T-cell (primary cell): Measurements from ENCODE around the gene VPS51. TPM values are rescaled to one million over a fixed set of nuclear protein-coding genes. Genes with fewer than 3 reads are reported as not detected.
A peak's percentile ranks its signal among the peaks of the same experiment; 100 is the strongest.
"Not testable (repeated sequence)": the region's sequence is repeated elsewhere in the genome, so short reads cannot be mapped to it uniquely, and the experiment has no call there.

Source experiments
- ATAC-seq, 4 experiments: fragments of 200-7000 bp in 3 of 4; fragments of 150-1000 bp in 1 of 4; cut with Tn5 transposase; replicated peaks in 1 of 4; 1 replicate in 3 of 4; 2 replicates in 1 of 4; pipeline ENCODE4 v1.10.0; 2021; ENCODE audit warnings: moderate library complexity in 3 of 4, mild to moderate bottlenecking in 2 of 4, moderate number of reproducible peaks in 1 of 4
- CTCF ChIA-PET, 2 donors: fragments of 300-600 bp; sonication (Branson Sonifier 250); formaldehyde crosslinking; loops; one replicate each; lab custom pipeline; 2022; ENCODE audit warnings: antibody characterized with exemption in 2 of 2; lab: Charles Lee
- POLR2A ChIA-PET, 2 donors: fragments of 300-600 bp; sonication (Branson Sonifier 250); formaldehyde crosslinking; loops; one replicate each; lab custom pipeline; 2022; ENCODE audit warnings: antibody characterized with exemption in 2 of 2; lab: Charles Lee
- DNase-seq, 35 experiments: peaks; one replicate each; pipeline versions ENCODE4 v3.0.0 to v3.0.0-alpha.2; 2013 to 2023
- H3K27ac ChIP-seq: one replicate; pipeline ENCODE4 v1.5.1; 2013; ENCODE audit warnings: low read length
- H3K27me3 ChIP-seq, 2 experiments: replicated peaks in 1 of 2; 1 replicate in 1 of 2; 2 replicates in 1 of 2; pipeline versions ENCODE4 v1.6.1 to v1.7.0; 2013; ENCODE audit warnings: low read length in 1 of 2, mixed read lengths in 1 of 2; ENCODE audit not compliant: control insufficient read depth in 2 of 2, insufficient read depth in 2 of 2; ENCODE audit errors: extremely low read depth in 1 of 2
- H3K36me3 ChIP-seq, 2 donors: 1 replicate in 1 of 2; 2 replicates in 1 of 2; pipeline versions ENCODE4 v1.6.1 to v1.7.0; 2013; ENCODE audit warnings: low read length in 1 of 2; ENCODE audit not compliant: control insufficient read depth in 2 of 2, insufficient read depth in 1 of 2; ENCODE audit errors: extremely low read depth in 1 of 2
- H3K4me1 ChIP-seq, 2 experiments: 1 replicate in 1 of 2; 2 replicates in 1 of 2; pipeline versions ENCODE4 v1.6.1 to v1.7.0; 2013; ENCODE audit warnings: low read length in 2 of 2, mixed read lengths in 1 of 2; ENCODE audit not compliant: insufficient read depth in 2 of 2, control insufficient read depth in 1 of 2; ENCODE audit errors: extremely low read depth in 1 of 2
- H3K4me3 ChIP-seq, 2 donors: 1 replicate in 1 of 2; 2 replicates in 1 of 2; pipeline versions ENCODE4 v1.5.1 to v1.7.0; 2013; ENCODE audit warnings: mild to moderate bottlenecking in 2 of 2, low read length in 1 of 2, moderate library complexity in 1 of 2; ENCODE audit not compliant: control insufficient read depth in 1 of 2; ENCODE audit errors: extremely low read depth in 1 of 2
- H3K9me3 ChIP-seq: 2 replicates; pipeline ENCODE4 v1.7.0; 2013
- H3K27ac Mint-ChIP-seq, 2 donors: one replicate each; pipeline ENCODE4 v1.8.0; 2020 to 2021; ENCODE audit warnings: mild to moderate bottlenecking in 2 of 2, mixed read lengths in 2 of 2
- H3K27me3 Mint-ChIP-seq, 2 donors: one replicate each; pipeline ENCODE4 v1.8.0; 2021 to 2022; ENCODE audit warnings: mixed read lengths in 2 of 2
- H3K36me3 Mint-ChIP-seq: one replicate; pipeline ENCODE4 v1.8.0; 2021; ENCODE audit warnings: mixed read lengths
- H3K4me1 Mint-ChIP-seq, 3 donors: one replicate each; pipeline ENCODE4 v1.8.0; 2020 to 2022; ENCODE audit warnings: mixed read lengths in 3 of 3, mild to moderate bottlenecking in 1 of 3
- H3K4me3 Mint-ChIP-seq, 3 donors: one replicate each; pipeline ENCODE4 v1.8.0; 2020 to 2022; ENCODE audit warnings: mild to moderate bottlenecking in 3 of 3, mixed read lengths in 3 of 3, moderate library complexity in 3 of 3
- H3K9me3 Mint-ChIP-seq, 3 donors: one replicate each; pipeline ENCODE4 v1.8.0; 2020 to 2022; ENCODE audit warnings: mixed read lengths in 3 of 3
- WGBS: methylation state at CpG from one replicate; pipeline ENCODE4 v1.1.5; 2013; ENCODE audit warnings: missing lambda C conversion rate; ENCODE audit not compliant: insufficient coverage; 5-methylcytosine and 5-hydroxymethylcytosine counted together
- total RNA-seq, 35 experiments: library from RNA in 6 of 35; stranded (reverse) in 6 of 35; fragments of 120-200 nt in 1 of 35; gene quantifications; one replicate each; pipeline versions ENCODE4 v1.2.1 to v1.2.4 and lab custom pipeline; 2013 to 2026

The VPS51 gene
- total RNA-seq, 5 donors from 2014 or later (not counting 1 experiment from before 2014, with no cell fraction given) = 210 to 303 (median 263) TPM

DNA sequence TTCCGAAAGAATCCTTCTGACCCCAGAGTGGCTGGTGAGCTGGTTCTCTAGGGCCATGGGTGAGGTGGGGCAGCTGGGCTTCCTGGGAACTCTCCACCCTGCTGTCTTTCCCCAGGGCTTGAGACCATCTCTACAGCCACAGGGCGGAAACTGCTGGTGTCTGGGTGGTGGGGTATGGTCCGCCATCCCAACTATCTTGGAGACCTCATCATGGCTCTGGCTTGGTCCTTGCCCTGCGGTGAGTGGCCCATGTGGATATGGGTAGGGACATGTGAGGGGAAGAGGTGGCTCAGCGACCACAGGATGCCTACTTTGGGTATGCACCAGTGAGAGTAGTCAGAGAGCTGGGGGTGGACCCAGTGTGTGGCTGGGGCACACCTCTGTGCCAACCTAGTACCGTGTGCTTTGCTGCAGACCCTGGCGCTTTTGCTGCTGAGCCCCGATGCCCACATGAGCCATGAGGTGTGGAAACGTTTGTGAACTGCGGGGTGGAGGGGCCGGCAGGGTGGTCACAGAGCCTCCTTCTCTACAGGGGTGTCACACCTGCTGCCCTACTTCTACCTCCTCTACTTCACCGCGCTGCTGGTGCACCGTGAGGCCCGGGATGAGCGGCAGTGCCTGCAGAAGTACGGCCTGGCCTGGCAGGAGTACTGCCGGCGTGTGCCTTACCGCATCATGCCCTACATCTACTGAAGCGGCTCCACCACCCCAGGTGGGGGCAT is 19.5 kb downstream of the VPS51 start:
- H3K36me3 Mint-ChIP-seq = peaks cover 21% of the 10 kb centered on the region
- no peaks in the 10 kb centered on the region for H3K9me3 Mint-ChIP-seq
- H3K4me3 Mint-ChIP-seq = peak overlapping the region; percentile 39 to 87 (median 86)
- H3K27me3 Mint-ChIP-seq = no peaks in the 10 kb centered on the region
- no peak overlapping the region for H3K27ac ChIP-seq
- H3K27me3 ChIP-seq = no peaks in the 10 kb centered on the region
- 96% methylated on average over 15 of the region's 21 CpGs for WGBS
- ATAC-seq = no peak
- CTCF ChIA-PET = no interaction called here
- H3K9me3 ChIP-seq = no peaks in the 10 kb centered on the region
- POLR2A ChIA-PET = no interaction called here
- peaks cover 41 to 71% (median 62%) of the 10 kb centered on the region in 3 donors for H3K4me1 Mint-ChIP-seq
- peak overlapping the region; percentile 49 to 92 for H3K27ac Mint-ChIP-seq
- peaks cover 14 to 64% of the 10 kb centered on the region in 2 experiments for H3K4me1 ChIP-seq
- H3K36me3 ChIP-seq = peaks cover 0 to 38% of the 10 kb centered on the region in 2 donors
- no peak for DNase-seq
- H3K4me3 ChIP-seq = no peak overlapping the region

DNA sequence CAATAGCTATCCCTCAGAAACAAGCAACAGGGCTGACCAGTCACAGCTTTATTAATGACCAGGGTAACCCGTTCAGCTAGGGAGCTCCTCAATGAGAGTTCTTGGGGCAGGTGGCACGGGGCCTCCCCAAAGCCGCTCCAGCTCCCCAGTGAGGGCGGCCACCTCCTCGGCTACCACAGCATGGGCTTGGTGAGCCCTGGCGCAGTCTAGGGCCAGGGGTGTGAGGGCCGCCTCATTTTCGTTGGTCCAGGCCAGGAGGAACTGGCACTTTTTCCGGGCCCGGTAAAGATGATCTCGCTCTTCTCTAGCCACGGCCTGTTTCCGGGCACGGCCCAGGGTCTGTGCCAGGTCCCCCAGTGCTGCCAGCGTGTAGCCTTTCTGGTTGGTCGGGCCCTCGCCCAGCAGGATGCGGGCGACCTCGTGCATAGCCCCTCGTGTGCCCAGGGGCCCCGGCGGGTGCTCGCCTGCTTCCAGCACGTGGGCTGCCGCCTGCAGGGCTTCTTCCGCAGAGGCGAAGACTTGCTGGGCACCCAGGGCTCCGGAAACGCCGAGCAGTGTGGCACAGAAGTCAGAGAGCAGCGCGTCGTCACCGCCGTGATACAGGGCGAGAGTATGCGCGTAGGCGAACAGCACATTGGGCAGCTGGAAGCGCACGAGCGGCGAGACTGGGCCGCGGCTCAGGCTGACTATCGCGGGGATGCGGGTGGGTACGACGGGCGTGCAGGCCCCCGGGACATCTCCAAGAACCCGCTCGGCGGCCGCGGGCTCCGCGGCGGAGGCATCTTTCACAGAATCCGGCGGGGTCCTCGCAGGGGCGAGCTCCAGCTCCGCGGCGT is 20.6 kb downstream of the VPS51 start:
- Histone ChIP-seq H3K27me3 (no peaks in the 10 kb centered on the region), H3K27ac (peak overlapping the region; percentile 83), H3K36me3 (peaks cover 0 to 45% of the 10 kb centered on the region in 2 donors), H3K4me3 (peak overlapping the region; percentile 73 to 80), H3K4me1 (peaks cover 19 to 64% of the 10 kb centered on the region in 2 experiments), H3K9me3 (no peaks in the 10 kb centered on the region)
- Mint-ChIP-seq H3K9me3 (no peaks in the 10 kb centered on the region), H3K4me1 (peaks cover 38 to 69% (median 61%) of the 10 kb centered on the region in 3 donors), H3K36me3 (peaks cover 29% of the 10 kb centered on the region), H3K27me3 (no peaks in the 10 kb centered on the region), H3K4me3 (peak overlapping the region; percentile 86 to 87 (median 86)), H3K27ac (peak overlapping the region; percentile 90 to 92)
- ChIA-PET CTCF (no interaction called here), POLR2A (interaction anchor here in 1 of 2 donors (1.7 kb wide), 1 partner anchor 19 kb away, joined by 4 read pairs; no protein-coding TSS in a partner anchor)
- ATAC-seq = peak; percentile 10 to 21 (median 14)
- 17% methylated on average over 68 of the region's 68 CpGs for WGBS
- peak in 33 of 35 experiments; percentile 37 to 75 (median 63) for DNase-seq

DNA sequence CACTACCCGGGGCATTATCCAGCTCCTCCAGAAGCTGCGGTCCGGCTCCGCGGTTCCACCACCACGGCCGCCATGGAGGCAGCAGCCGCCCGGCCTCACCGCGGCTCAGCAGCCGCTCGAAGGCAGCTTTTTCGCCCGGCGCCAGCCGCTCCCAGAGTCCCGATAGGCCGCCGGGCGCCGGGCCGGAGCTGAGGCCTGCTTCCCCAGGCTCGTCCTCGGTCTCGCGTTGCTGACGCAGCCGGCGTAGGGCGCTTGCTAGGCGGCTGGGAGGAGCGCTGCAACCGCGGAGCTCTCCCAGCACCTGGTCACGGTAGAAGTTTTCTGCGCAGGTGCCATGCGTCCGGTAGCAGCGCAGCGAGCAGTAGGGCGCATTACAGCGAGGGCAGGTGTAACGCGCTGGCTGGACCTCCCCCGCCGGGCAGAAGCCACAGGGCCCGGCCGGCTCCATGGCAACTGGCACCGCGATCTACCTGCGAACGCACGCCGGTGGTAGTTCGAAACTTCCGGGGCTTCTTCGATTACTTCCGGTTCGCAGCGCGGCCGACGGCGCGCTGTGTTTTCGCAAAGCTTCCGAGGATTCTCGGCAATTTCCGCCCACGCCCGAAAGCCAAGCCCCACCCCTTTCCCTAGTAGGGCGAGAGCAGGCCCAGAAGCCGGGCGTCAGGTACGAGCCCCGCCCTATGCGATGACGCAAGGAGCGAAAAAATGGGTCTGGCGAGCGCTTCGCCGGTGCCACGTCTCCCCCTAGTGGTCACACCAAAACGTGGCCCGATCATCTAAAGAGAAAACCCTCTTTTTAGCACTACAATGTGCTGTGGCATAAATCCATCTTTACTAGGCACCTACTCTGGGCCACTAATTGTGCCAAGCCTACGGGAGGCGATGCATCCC is 21.4 kb downstream of the VPS51 start, which contains the start of gene ZNHIT2:
Gene ZNHIT2, minus strand, starts transcription at position 496 of the 891 bp plus-strand sequence. Its CDS starts 48 bp downstream, at position 448.
- Histone ChIP-seq H3K9me3 (no peaks in the 10 kb centered on the region), H3K27ac (peak within 1 kb of the TSS; percentile 83), H3K4me3 (peak within 1 kb of the TSS; percentile 73 to 80), H3K27me3 (no peaks in the 10 kb centered on the region), H3K36me3 (peaks cover 0 to 45% of the 10 kb centered on the region in 2 donors), H3K4me1 (peaks cover 19 to 59% of the 10 kb centered on the region in 2 experiments)
- Mint-ChIP-seq H3K27me3 (no peaks in the 10 kb centered on the region), H3K4me3 (peak within 1 kb of the TSS; percentile 86 to 88 (median 87)), H3K36me3 (peaks cover 37% of the 10 kb centered on the region), H3K4me1 (peaks cover 39 to 73% (median 64%) of the 10 kb centered on the region in 3 donors), H3K27ac (peak within 1 kb of the TSS; percentile 93), H3K9me3 (no peaks in the 10 kb centered on the region)
- ChIA-PET POLR2A (interaction anchor here (1.0 to 1.7 kb wide), 2 partner anchors 17 to 18 kb away, joined by 4 to 5 read pairs; partner anchors contain the start of gene SYVN1 (in 1 of the 2)), CTCF (interaction anchor here in 1 of 2 donors (0.6 to 0.8 kb wide), 4 partner anchors 19 to 193 kb away, joined by 3 to 5 read pairs (median 3); partner anchors contain the start of genes CAPN1 and PPP2R5B)
- WGBS = under 1% methylated on average over 84 of the region's 89 CpGs
- DNase-seq = peak; percentile 99 to 100 (median 100)
- ATAC-seq = peak; percentile 71 to 76 (median 74)

DNA sequence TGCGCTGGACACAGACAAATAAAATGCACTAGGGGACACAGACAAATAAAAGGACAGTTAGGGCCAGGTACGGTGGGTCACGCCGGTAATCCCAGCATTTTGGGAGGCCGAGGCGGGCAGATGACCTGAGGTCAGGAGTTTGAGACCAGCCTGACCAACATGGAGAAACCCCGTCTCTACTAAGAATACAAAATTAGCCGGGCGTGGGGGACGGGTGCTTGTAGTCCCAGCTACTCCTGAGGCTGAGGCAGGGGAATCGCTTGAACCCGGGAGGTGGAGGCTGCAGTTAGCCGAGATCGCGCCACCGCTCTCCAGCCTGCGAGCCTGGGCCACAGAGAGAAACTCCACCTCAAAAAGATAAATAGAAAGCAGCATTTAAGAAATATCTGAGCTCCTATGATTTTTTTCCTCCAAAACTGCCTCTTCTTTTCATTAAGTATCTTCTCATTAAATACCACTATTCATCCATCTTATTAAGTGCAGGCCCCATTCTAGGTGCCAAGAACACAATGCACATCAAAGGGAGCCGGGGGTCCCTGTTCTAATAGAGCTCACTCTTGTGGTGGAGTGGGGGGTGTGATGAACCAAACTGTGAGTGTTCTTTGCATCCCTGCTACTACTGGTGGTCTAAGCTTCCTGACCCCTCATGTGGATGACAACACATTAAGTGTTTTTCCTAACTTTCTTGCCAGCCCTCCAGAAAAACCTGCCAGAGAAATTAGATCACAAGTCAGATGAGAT is 22.3 kb downstream of the VPS51 start:
- H3K36me3 ChIP-seq = peaks cover 0 to 45% of the 10 kb centered on the region in 2 donors
- Mint-ChIP-seq H3K36me3 (peaks cover 38% of the 10 kb centered on the region), H3K9me3 (no peaks in the 10 kb centered on the region), H3K4me3 (peak overlapping the region; percentile 86 to 88 (median 87)), H3K4me1 (peaks cover 45 to 75% (median 64%) of the 10 kb centered on the region in 3 donors), H3K27me3 (no peaks in the 10 kb centered on the region), H3K27ac (peak overlapping the region; percentile 93)
- H3K27ac ChIP-seq = peak overlapping the region; percentile 58
- no peak overlapping the region for H3K4me3 ChIP-seq
- ATAC-seq (no peak), DNase-seq (no peak)
- WGBS = 94% methylated on average over 13 of the region's 18 CpGs
- no peaks in the 10 kb centered on the region for H3K27me3 ChIP-seq
- no peaks in the 10 kb centered on the region for H3K9me3 ChIP-seq
- H3K4me1 ChIP-seq = peaks cover 16 to 59% of the 10 kb centered on the region in 2 experiments
- ChIA-PET POLR2A (interaction anchor here (0.6 to 1.7 kb wide), 3 partner anchors 9 to 17 kb away, joined by 4 to 5 read pairs (median 4); partner anchors contain the start of gene SYVN1 (in 1 of the 2)), CTCF (interaction anchor here in 1 of 2 donors (0.5 to 0.6 kb wide), 2 partner anchors 57 to 214 kb away, joined by 3 read pairs; no protein-coding TSS in a partner anchor)

DNA sequence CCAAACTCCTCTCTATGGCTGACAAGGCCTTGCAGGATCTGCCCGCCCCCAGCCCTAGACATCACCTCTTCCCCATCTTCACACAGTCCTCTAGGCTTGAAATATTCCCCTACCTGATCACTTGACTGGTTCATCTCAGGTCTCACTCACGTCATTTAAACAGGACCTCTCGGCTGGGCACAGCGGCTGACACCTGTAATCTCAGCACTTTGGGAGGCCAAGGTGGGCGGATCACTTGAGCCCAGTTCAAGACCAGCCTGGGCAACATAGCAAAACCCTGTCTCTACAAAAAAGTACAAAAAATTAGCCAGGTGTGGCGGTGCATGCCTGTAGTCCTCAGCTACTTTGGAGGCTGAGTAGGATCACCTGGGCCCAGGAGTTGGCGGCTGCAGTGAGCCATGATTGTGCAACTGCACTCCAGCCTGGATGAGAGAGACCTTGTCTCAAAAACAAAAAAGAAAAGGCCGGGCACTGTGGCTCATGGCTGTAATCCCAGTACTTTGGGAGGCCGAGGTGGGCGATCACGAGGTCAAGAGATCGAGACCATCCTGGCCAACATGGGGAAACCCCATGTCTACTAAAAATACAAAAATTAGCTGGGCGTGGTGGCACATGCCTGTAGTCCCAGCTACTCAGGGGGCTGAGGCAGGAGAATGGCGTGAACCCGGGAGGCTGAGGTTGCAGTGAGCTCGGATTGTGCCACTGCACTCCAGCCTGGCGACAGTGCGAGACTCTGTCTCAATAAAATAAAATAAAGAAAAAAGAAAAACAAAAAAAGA is 23.1 kb downstream of the VPS51 start:
- H3K4me3 ChIP-seq, H3K9me3 Mint-ChIP-seq, DNase-seq, H3K27me3 Mint-ChIP-seq, H3K27me3 ChIP-seq, ATAC-seq, H3K9me3 ChIP-seq, POLR2A ChIA-PET: not testable (repeated sequence)
- peak overlapping the region; percentile 58 for H3K27ac ChIP-seq
- peaks cover 0 to 45% of the 10 kb centered on the region in 2 donors for H3K36me3 ChIP-seq
- peaks cover 39% of the 10 kb centered on the region for H3K36me3 Mint-ChIP-seq
- peak overlapping the region in 1 of 3 donors; percentile 28 for H3K4me3 Mint-ChIP-seq
- H3K27ac Mint-ChIP-seq = peak overlapping the region; percentile 55 to 93
- H3K4me1 ChIP-seq = peaks cover 13 to 58% of the 10 kb centered on the region in 2 experiments
- WGBS = 95% methylated on average over 14 of the region's 18 CpGs
- CTCF ChIA-PET = interaction anchor here in 1 of 2 donors (0.5 kb wide), 1 partner anchor 213 kb away, joined by 3 read pairs; no protein-coding TSS in a partner anchor
- H3K4me1 Mint-ChIP-seq = peaks cover 42 to 72% (median 61%) of the 10 kb centered on the region in 3 donors
